OCI-M2 (cell line): Measurements from ENCODE around the gene POU6F2.
"Not testable (repeated sequence)": the region's sequence is repeated elsewhere in the genome, so short reads cannot be mapped to it uniquely, and the experiment has no call there.

Experiments
- DNase-seq: peaks from one replicate; lab custom pipeline; 2025; ENCODE audit not compliant: unreplicated experiment; lab: John Stamatoyannopoulos, UW

Gene POU6F2

DNA sequence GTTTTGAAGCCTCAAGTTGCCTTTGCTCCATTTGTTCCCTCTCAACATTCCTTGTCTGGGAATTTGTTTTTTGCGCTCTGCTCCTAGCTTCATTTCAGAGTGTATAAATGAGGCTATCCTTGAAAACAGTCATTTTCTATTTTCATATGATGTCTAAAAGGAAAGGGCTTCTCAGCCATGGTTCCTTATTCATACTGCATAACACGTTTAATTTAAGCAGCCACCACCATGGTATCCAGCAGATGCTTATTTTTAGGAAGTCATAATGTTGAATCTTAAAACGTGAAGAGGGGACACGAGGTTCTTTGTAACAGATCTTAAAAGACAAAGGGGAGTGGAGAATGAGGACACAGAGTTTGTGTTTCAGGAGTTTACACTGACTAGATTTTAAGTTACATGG lies 14.5 kb downstream of the POU6F2 start:
- DNase-seq: no peak

DNA sequence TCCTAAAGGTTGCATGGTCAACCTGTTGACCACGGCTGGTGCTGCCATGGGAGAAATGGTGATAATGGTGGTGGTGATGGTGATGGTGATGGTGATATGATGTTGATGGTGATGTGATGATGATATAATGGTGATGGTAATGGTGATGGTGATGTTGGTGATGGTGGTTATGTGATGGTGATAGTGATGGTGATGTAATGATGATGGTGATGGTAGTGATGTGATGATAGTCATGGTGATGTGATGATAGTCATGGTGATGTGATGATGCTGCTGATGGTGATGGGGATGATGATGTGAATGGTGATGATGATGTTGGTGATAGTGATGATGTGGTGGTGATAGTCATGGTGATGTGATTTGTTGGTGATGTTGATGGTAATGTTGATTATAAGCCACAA lies 23.9 kb downstream of the POU6F2 start:
- DNase-seq: no peak

DNA sequence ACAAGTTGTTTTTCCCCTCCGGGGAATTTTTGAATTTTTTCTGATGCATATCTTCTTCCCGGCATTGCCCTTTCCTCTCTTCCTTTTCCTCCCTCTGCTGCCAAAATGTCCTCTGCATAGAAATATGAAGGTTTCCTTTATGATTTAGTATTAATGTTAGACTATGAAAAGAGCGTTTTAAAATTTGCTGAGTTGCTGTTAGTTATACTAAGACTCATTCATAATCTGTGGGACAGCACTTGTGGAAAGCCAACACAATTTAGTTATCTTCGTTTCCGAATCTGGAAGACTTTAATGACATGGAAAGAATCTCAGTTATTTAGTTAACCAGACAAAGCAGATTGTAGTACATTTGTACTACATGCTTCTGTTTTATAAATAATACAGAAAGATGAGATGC lies 25.0 kb downstream of the POU6F2 start:
- no peak for DNase-seq

DNA sequence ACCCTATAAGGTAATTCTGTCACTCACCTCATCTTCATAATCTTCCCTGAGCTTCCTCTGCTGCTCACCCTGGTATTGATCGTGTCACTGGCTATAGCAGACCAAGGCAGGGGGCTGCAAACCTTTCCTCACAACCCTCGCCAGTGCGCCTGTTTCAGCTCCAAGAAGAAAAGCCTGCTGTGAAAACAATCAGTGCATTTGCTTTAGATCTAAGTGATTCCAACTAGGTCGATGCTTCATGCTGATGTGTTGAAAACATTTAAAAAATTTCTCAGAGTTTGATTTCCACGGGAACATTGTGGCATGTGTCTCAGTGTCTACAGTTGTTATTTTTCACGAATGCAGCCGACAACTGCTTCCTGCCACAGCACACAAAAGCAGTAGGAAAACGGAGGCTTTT lies 27.3 kb downstream of the POU6F2 start:
- DNase-seq: no peak

DNA sequence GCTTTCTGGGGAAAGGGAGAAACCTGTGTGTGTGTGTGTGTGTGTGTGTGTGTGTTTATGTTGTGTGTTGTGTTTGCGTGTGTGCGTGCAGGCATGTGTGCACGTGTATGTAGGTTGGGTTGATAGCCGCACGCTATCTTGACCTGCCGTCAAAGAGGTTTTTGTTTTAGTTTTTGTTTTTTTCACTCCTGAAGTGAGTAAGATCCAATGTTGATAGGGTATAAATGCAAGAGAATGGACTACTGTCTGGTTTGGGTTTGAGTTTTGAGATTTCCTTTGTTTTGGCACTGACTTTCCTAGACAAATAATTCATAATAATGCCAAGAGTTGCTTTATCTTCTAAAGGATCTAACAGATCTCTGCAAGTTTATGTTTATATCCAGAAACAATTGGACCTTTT lies 27.8 kb downstream of the POU6F2 start:
- no peak for DNase-seq

DNA sequence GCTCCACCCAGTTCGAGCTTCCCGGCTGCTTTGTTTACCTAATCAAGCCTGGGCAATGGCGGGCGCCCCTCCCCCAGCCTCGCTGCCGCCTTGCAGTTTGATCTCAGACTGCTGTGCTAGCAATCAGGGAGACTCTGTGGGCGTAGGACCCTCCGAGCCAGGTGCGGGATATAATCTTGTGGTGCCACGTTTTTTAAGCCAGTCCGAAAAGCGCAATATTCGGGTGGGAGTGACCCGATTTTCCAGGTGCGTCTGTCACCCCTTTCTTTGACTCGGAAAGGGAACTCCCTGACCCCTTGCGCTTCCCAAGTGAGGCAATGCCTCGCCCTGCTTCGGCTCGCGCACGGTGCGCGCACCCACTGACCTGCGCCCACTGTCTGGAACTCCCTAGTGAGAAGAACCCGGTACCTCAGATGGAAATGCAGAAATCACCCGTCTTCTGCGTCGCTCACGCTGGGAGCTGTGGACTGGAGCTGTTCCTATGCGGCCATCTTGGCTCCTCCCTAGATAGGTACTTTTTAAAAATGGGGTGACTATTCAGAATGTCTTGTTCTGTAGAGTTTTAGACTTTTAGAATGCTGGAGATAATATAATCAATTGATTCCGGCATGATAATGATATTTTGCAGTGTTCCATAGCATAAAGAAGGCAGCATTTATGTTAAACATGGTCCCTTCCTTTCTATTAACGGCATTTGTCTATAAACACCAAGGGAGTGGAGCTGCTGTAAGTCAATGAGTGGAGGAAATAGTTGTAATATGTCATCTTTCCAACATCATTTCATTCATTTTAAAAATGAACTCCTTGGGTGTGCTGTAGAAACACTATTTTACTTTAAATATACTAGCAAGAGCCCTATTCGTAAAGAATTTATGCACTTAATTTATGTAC lies 35.6 kb downstream of the POU6F2 start:
- not testable (repeated sequence) for DNase-seq

DNA sequence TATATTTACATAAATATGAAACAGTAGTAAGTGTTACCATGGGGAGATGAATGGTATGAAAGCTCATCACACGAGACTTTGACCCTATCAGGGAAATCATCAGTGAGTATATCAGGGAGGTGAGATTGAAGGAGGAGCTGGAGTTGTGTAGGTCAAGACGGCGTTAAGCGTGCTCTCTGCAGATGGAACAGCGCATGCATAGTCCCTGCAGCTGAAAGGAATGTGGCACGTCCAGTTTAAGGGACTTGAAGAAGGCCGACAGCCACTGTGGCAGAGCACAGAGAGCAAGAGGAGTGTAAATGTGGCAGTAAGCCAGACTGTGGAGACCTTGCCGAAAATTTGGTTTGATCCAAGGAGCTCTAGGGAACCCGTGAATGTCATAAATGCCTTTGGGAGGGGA lies 38.9 kb downstream of the POU6F2 start:
- no peak for DNase-seq

DNA sequence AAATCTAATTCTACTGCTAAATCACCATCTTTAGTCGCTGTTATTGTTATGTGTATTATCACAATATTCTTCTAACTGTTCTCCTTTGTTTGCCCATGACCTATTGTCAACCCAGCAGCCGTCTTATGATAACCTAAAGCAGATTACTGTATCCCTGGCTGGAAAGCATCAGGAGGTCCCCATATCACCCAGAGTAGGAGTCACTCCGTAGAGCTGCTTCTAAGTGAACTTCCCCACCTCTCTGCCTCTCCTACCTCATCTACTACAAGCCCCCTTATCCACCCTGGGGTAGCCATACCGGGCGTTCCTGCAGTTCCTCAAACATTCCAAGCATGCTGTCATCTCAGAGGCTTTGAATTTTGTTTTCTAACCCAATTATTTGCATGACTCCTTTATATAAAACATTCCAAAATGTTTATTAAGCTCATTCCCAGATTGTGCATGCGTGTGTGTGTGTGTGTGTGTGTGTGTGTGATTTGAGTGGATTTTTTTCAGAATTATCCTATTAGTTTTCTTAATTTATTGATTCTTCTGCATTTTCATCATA lies 39.7 kb downstream of the POU6F2 start:
- no peak for DNase-seq

DNA sequence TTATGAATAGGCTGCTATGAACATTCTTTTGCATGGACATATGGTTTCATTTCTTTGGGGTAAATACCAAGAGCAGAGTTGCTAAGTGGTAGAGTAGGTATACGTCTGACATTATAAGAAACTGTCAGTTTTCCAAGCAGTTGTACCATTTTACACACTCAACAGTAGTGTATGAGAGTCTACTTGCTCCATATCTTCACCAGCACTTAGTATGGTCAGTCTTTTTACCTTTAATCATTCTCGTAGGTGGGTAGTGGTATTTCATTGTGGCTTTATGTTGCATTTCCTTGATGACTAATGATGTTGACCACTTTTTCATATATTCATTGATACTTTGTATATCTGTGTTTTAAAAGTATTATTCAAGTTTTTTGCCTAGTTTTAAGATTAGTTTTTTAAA lies 45.1 kb downstream of the POU6F2 start:
- DNase-seq: no peak

DNA sequence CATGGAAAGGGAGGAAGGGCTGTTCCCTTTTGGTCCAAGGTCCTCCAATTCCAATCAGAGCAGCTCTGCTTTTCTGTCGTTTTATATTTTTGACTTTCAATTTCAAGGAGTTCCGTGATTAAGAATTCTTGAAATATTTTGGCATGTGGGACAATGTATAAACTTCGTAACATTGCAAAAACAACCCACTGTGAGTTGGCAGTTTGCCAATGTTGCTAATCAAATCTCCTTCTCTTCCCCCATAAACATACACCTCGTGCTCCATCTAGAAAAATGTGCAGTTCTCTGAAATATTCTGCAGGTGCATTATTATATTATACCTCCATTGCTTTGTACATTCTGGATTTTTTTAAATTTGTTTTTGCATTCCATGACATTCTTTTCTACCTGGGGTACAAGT lies 49.8 kb downstream of the POU6F2 start:
- DNase-seq: no peak

DNA sequence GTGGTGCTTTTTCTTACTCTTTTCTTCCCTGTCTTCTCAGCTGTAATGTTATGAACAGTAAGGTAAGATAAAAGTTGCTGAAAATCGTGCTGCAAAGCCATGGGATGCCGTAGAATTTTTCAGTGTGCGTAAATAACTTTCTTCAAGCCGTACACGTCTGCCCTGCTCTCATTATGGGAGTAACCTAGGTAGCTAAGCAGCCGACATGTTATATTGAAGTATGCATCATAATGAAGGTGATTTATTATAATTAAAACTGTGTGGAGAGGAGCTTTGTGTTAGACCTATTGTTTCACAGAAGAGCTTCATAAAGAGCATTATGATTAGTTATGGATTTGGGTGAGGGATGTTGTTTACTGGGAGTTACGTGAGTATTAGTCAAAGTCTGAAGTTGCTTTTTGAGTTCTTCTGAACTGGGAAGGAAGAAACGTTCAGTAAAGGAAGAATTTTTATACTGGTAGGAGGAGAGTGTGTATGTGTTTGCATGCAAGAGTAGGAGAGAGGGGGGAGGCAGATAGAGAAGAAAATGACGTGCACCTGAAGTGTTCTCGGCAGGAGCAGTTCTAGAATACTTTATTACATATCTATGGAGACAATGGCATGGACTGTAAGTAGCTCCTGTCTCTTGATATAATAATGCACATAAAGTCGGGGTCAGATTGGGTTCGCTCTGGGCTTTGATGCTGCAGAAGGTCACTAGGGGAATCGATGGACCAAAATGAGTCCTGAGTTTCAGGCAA lies 56.3 kb downstream of the POU6F2 start:
- no peak for DNase-seq

DNA sequence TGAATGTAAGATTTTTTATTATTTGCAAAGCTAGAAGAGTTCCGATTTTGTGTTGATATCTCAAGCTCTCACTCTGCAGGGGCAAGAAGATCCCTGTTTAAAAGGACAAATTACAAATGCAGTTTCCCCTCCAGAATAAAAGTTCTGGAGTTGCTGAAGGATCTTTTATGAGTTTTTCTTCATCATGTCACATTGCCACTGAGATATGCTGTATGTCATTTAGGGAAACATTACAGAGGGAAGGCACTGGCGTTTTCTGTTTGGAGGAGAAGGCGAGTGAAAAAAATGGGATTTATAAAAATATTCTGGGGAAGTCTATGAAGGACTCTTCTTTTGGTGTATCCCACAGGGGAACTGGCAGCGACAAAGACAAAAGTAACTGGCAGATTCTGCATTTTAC lies 57.4 kb downstream of the POU6F2 start:
- no peak for DNase-seq

DNA sequence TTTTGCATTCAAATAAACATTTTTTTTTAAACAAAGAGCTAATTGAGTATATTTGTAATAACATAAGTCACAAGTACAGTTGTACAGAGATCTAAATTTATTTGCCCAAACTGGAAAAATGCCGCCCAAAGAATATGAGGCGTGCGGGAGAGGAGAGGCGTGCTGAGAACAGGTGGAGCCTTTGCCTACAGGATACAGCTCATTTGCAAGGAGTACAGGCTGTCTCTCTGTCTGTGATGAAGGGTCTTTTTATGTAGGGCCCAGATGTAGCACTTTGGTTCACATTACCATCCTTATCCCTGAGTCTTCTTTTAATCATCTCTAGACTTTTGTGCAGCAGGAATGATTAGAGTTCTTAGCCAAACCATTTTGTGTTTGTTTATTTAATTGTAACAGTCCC lies 58.2 kb downstream of the POU6F2 start:
- no peak for DNase-seq

DNA sequence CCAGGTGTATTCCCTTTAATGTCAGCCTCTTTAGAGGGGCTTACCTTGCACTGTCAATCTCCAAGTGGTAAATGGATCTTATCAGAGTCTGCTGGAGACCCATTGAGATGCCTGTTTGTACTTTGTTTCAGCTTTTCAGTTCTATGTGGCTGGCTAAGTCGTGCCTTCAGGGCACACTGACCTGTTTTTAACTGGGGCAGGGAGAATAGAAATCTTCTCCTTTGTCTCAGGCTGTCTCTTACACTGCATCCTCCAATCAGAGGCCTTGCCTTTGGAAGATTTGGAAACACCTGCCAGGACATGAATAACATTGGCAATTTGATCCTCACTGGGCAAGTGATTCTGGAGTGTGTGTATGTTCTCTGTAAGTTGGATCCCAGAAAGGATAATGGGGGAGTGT lies 65.0 kb downstream of the POU6F2 start:
- DNase-seq: no peak

DNA sequence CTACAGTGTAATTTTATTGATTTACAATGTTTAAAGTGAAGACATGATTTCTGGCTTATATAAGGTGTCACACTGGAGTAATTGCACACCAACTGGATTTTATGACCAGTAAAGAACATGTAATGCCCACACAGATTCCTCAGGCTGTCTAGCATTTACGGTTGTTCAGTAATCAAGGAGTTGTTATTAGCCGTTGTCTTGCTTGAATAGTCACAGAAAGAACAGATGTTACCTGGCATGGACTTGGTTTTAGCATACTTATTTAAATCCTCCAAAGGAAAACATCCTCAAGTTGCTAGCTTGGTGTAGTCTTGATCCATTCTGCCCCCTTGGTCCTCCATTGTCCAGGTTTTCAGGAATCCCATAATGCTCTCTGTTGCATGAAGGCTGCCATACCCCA lies 65.8 kb downstream of the POU6F2 start:
- no peak for DNase-seq

DNA sequence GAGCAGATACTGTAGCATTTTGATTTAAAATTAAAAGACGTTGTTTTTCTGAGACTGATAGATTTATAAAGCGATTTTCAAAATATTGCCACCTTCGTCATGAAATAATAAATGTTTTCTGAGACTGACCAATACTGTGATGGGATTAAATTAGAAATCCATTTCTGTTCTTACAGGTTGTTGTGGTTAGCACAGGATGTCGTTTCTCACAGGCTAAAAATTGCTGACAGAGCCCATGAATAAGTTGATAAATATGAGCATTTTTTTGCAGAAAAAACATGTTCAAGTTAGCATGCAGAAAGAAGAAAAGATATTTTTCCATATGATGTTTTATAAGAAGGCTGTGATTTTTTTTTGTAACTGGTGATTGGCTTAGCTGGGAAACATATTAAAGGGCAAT lies 66.8 kb downstream of the POU6F2 start:
- DNase-seq: no peak

DNA sequence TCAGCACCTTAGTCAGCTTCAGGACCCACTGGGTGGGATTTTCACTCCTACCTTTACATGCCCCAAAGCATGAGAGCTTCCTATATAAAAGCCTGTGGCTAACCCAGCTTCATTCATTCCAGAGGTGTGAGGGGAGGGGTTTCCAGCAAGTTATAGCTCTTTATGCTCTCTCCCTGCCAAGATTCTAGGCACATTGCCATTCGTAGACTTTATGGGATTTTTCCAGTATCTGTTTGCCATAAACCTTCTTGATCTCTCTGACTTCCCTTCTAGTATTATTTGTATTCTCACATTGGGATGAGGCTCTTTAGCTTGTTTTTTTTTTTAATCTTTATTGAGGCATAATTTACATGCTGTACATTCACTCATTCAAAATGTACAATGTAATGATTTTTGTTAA lies 67.5 kb downstream of the POU6F2 start:
- no peak for DNase-seq

DNA sequence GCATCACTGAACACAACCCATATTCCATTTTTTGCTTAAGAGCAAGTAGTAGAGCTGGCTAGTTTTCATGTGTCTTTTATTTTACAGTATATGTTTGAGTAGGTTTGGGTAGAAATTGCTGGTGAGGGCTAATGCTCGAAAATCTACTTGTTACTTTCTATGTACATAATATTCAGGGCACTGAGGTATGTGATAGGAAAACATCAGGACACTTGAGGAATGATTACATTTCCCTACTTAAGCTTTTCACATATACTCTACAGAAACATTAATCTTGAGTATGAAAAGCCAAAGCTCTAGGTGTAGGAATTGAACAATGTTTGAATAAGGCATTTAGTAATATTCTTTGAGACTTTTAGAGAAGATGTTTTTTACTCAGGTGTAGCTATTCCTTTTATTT lies 73.6 kb downstream of the POU6F2 start:
- no peak for DNase-seq

DNA sequence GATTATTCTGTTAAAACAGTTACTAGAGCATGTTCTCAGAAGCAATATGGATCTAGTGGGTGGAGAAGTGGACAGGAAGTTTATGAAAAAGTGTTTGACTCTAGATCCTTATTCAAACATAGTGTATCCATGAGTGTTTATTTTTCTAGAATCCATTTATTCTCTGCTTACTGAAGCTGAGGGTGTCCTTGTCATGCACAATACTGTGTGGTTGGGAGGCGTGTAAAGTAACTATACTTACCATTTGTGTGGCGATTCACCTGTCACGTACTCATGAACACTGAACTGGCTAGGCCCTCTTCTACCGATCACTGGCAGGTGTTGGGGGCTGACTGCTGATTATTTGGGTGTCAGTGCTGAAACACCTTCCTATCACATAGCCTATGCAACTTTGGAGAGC lies 74.0 kb downstream of the POU6F2 start:
- DNase-seq: no peak

DNA sequence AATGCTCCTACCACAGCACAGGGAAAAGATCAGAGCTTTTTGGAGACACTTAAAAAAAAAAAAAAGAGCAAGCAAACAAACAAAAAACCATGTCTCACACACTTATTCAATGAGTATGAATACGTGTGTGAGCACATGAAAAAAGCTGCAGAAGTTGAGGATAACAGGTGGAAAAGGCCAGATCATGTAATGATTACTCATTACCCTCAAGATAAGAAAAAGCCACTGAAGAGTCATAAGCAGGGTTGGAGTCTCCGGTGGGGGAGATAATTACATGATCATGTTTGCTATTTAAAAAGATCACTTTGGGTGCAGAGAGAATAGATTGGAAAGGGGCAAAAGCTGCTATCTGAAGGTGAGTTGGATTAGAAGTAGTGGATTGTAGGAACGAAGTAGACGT lies 77.0 kb downstream of the POU6F2 start:
- DNase-seq: no peak

DNA sequence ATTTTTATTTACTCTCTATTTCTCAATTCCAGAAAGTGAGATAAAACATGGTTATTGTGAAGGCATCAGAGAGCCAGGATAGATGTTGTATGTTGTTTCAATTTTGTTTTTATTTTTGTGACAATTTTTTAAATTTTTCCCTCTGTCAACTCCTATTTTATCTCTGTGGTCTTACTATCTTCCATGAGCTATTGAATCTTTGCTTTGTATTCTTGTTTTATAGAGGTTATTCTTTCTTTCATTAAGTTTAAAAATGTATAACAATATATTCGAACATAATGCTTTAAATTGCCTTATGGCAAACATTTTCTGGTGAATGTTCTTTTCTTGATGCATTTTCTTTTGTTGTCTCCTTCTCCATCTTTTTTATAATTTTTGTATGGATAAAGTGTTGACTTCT lies 78.4 kb downstream of the POU6F2 start:
- no peak for DNase-seq

DNA sequence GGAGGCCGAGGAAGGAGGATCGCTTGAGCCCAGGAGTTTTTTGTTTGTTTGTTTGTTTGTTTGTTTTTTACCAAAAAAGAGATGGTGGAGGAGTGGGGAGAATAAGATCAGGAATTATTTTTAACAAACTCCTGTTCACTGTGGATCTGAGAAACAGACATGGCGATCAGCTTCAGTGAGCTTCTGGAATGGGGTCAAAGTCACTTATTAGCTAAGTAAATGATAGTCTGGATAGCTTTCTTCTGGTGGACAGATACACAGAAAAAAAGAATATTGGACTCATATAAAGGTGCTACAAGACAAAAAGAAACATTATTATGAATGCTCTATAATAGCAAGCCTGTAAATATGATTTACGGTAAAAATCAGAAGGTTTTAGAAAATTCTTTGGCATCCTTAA lies 85.1 kb downstream of the POU6F2 start:
- no peak for DNase-seq
